Measurements from ENCODE around the gene ABCA6.

The ABCA6 gene

DNA sequence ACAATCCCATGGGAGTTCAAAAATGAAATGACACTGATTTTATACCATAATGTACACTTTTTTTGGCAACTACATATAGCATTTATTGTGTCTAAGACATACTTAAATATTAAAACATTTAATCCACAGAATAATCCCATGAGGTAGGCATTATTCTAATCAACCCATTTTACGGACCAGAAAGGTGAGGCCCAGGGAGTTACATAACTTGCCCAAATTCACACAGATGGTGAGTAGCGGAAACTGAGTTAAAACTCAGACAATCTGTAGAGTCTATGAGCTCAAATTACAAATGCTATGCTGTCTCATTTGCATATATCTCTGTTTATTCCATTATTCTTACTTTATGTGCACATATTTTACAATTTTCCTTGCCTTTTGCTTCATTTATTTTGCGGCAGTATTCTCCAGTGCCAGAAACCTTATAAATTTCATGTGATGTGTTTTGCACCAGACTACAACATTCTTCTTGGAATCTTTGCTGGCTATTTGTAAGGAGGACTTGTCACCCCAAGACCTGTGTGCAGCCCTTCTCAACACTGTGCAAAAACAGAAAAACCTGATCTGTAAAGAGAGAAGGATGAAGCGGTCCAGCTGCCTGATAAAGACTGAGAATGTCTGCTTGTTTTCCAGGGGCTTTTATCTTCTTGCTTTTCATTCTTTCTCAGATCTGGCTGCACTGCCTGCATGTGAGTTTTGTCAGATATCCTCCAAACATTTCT, 78.7 kb downstream of the ABCA6 start (continued):
- TF ChIP-seq KLF10 (tag by site-specific recombination; IDR thresholded peaks at IDR 0.05): no peak

DNA sequence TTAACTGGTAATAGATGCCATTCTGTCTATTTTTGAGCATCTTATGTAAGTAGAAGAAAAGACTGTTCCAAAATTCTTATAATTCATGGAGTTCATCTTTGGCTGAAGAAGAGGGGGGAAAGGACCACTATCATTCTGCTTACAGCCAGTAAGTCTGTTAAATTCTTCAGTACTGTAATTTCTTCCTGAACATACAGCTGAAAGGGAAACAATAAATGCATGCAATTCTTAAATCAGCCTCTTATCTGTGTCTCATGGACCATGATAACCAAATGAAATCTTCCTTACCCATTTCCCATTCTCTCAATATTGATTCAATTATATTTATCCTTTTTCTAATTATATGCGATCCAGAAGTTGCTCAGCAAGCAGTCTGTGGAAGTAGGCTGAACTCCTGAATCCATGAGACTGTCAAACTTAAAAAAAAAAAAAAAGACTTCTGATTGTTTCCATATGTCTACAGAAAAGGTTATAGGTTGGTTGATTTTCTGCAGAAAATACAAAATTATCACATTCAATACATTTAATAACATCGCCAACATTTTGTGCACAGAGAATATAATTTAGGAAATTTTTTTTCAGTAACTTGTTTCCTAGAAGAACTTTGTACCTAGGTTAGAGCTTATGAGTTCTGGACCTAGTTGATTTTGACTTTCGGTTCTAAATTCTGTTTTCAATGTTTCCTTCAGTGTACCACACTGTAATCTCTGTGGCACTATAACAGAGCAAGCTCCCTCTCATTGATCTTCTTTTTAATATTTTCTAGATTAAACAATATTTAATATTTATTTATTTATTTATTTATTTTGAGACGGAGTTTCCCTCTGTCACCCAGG, 79.8 kb downstream of the ABCA6 start:
- H3K4me1 ChIP-seq (ENCODE audit: control insufficient read depth, insufficient read depth, low read length): no peaks in the 10 kb centered on the region
- H3K9me3 ChIP-seq (ENCODE audit: control insufficient read depth, insufficient read depth, low read depth, low read length): no peaks in the 10 kb centered on the region
- POLR2A ChIA-PET: no interaction called here
- CTCF ChIA-PET: interaction anchor here (1.0 kb wide), 1 partner anchor 10 kb away, joined by 3 read pairs; no protein-coding TSS in a partner anchor
- H3K27ac ChIP-seq (ENCODE audit: extremely low read depth, low read depth, low read length): no peak overlapping the region
- TF ChIP-seq ZNF175 (tag by site-specific recombination; IDR thresholded peaks at IDR 0.05): no peak
- TF ChIP-seq ZNF266 (tag by site-specific recombination; IDR thresholded peaks at IDR 0.05; ENCODE audit: low read depth): no peak
- TF ChIP-seq, protein P1, sequence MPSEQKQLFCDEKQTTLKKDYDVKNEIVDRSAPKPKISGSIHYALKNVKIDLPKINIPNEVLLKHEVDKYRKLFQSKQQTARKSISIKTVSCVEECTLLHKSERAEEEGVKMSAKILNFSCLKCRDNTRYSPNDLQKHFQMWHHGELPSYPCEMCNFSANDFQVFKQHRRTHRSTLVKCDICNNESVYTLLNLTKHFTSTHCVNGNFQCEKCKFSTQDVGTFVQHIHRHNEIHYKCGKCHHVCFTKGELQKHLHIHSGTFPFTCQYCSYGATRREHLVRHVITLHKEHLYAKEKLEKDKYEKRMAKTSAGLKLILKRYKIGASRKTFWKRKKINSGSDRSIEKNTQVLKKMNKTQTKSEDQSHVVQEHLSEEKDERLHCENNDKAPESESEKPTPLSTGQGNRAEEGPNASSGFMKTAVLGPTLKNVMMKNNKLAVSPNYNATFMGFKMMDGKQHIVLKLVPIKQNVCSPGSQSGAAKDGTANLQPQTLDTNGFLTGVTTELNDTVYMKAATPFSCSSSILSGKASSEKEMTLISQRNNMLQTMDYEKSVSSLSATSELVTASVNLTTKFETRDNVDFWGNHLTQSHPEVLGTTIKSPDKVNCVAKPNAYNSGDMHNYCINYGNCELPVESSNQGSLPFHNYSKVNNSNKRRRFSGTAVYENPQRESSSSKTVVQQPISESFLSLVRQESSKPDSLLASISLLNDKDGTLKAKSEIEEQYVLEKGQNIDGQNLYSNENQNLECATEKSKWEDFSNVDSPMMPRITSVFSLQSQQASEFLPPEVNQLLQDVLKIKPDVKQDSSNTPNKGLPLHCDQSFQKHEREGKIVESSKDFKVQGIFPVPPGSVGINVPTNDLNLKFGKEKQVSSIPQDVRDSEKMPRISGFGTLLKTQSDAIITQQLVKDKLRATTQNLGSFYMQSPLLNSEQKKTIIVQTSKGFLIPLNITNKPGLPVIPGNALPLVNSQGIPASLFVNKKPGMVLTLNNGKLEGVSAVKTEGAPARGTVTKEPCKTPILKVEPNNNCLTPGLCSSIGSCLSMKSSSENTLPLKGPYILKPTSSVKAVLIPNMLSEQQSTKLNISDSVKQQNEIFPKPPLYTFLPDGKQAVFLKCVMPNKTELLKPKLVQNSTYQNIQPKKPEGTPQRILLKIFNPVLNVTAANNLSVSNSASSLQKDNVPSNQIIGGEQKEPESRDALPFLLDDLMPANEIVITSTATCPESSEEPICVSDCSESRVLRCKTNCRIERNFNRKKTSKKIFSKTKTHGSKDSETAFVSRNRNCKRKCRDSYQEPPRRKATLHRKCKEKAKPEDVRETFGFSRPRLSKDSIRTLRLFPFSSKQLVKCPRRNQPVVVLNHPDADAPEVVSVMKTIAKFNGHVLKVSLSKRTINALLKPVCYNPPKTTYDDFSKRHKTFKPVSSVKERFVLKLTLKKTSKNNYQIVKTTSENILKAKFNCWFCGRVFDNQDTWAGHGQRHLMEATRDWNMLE (tag by site-specific recombination; conservative IDR thresholded peaks at IDR 0.05; ENCODE audit: low read depth): no peak
- TF ChIP-seq MZF1 (tag by site-specific recombination; IDR thresholded peaks at IDR 0.05; ENCODE audit: borderline replicate concordance): no peak
- TF ChIP-seq ZNF529 (tag by site-specific recombination; IDR thresholded peaks at IDR 0.05; ENCODE audit: insufficient replicate concordance): no peak
- TF ChIP-seq ZNF473 (tag by site-specific recombination; IDR thresholded peaks at IDR 0.05): no peak
- TF ChIP-seq FEZF1 (tag by site-specific recombination; IDR thresholded peaks at IDR 0.05): no peak
- no peak for TF ChIP-seq ZNF416 (tag by site-specific recombination; IDR thresholded peaks at IDR 0.05)
- TF ChIP-seq ZNF530 (tag by site-specific recombination; IDR thresholded peaks at IDR 0.05; ENCODE audit: low read depth): no peak
- TF ChIP-seq KLF1 (tag by site-specific recombination; IDR thresholded peaks at IDR 0.05): no peak
- no peak for TF ChIP-seq SP7 (tag by site-specific recombination; IDR thresholded peaks at IDR 0.05)
- no peak for TF ChIP-seq ZNF174 (tag by site-specific recombination; IDR thresholded peaks at IDR 0.05)
- TF ChIP-seq ZNF501 (tag by site-specific recombination; IDR thresholded peaks at IDR 0.05): no peak
- no peak for TF ChIP-seq ZNF660 (tag by site-specific recombination; IDR thresholded peaks at IDR 0.05)
- TF ChIP-seq, protein P2, sequence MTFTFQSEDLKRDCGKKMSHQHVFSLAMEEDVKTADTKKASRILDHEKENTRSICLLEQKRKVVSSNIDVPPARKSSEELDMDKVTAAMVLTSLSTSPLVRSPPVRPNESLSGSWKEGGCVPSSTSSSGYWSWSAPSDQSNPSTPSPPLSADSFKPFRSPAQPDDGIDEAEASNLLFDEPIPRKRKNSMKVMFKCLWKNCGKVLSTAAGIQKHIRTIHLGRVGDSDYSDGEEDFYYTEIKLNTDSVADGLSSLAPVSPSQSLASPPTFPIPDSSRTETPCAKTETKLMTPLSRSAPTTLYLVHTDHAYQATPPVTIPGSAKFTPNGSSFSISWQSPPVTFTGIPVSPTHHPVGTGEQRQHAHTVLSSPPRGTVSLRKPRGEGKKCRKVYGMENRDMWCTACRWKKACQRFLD (tag by site-specific recombination; IDR thresholded peaks at IDR 0.05): no peak
- H3K4me3 ChIP-seq (ENCODE audit: low read depth, low read length): no peak overlapping the region
- no peaks in the 10 kb centered on the region for H3K36me3 ChIP-seq (ENCODE audit: control insufficient read depth in 2 of 2, insufficient read depth in 1 of 2, low read length in 2 of 2)

DNA sequence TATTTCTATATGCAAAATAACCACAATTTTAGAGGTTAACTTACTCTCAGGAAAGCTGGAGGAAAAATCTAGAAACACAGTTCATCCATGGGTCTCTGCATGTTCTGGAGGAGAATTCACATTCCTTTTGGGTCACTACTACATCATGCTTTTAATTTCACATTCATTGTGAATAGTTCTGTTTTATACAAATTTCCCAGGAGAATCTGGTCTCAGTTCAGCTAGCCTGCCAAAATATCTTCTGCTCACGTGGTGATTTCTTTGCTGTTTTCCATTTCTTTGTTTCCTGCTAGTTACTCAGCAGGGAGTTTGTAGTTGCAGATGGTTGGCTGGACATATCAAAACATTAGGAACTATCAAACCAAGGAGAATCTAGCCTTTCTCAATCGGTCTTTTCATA, 80.9 kb downstream of the ABCA6 start, which contains the start of gene ABCA9:
Gene ABCA9 (minus strand): TSS at position 106 of the 400 bp plus-strand sequence. CDS start 9,801 bp downstream, outside the sequence.
- H3K4me1 ChIP-seq (ENCODE audit: control insufficient read depth, insufficient read depth, low read length): no peaks in the 10 kb centered on the region
- no peak within 1 kb of the TSS for H3K27ac ChIP-seq (ENCODE audit: extremely low read depth, low read depth, low read length)
- ChIA-PET CTCF (interaction anchor here (1.5 kb wide), 1 partner anchor 10 kb away, joined by 4 read pairs; no protein-coding TSS in a partner anchor), POLR2A (no interaction called here)
- H3K36me3 ChIP-seq (ENCODE audit: control insufficient read depth in 2 of 2, insufficient read depth in 1 of 2, low read length in 2 of 2): no peaks in the 10 kb centered on the region
- no peaks in the 10 kb centered on the region for H3K9me3 ChIP-seq (ENCODE audit: control insufficient read depth, insufficient read depth, low read depth, low read length)
- no peak within 1 kb of the TSS for H3K4me3 ChIP-seq (ENCODE audit: low read depth, low read length)
- TF ChIP-seq, protein P3, sequence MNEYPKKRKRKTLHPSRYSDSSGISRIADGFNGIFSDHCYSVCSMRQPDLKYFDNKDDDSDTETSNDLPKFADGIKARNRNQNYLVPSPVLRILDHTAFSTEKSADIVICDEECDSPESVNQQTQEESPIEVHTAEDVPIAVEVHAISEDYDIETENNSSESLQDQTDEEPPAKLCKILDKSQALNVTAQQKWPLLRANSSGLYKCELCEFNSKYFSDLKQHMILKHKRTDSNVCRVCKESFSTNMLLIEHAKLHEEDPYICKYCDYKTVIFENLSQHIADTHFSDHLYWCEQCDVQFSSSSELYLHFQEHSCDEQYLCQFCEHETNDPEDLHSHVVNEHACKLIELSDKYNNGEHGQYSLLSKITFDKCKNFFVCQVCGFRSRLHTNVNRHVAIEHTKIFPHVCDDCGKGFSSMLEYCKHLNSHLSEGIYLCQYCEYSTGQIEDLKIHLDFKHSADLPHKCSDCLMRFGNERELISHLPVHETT (tag by site-specific recombination; IDR thresholded peaks at IDR 0.05): no peak
- TF ChIP-seq ZNF843 (tag by site-specific recombination; IDR thresholded peaks at IDR 0.05): no peak
- TF ChIP-seq, protein P4, sequence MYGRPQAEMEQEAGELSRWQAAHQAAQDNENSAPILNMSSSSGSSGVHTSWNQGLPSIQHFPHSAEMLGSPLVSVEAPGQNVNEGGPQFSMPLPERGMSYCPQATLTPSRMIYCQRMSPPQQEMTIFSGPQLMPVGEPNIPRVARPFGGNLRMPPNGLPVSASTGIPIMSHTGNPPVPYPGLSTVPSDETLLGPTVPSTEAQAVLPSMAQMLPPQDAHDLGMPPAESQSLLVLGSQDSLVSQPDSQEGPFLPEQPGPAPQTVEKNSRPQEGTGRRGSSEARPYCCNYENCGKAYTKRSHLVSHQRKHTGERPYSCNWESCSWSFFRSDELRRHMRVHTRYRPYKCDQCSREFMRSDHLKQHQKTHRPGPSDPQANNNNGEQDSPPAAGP (tag by site-specific recombination; IDR thresholded peaks at IDR 0.05): no peak
- TF ChIP-seq MYNN (tag by site-specific recombination; IDR thresholded peaks at IDR 0.05; ENCODE audit: borderline replicate concordance): no peak
- TF ChIP-seq ZBTB21 (tag by site-specific recombination; IDR thresholded peaks at IDR 0.05): no peak
- no peak for TF ChIP-seq ZNF311 (tag by site-specific recombination; IDR thresholded peaks at IDR 0.05; ENCODE audit: borderline replicate concordance)
- no peak for TF ChIP-seq GLI2 (tag by site-specific recombination; IDR thresholded peaks at IDR 0.05; ENCODE audit: borderline replicate concordance, low read depth)
- no peak for TF ChIP-seq ZNF292 (tag by site-specific recombination; IDR thresholded peaks at IDR 0.05; ENCODE audit: borderline replicate concordance, low read depth)
